GM18508 (cell line): ENCODE data around the gene FSTL4.
"Not testable (repeated sequence)": the region's sequence is repeated elsewhere in the genome, so short reads cannot be mapped to it uniquely, and the experiment has no call there.

Experiments used
- ATAC-seq: cut with Tn5 transposase; IDR thresholded peaks from one replicate; pipeline ENCODE4 v1.9.1; 2021; ENCODE audit warnings: moderate number of reproducible peaks; ENCODE audit not compliant: insufficient read depth, unreplicated experiment

The FSTL4 gene

GRCh38 chr5:133409210-133409674 is 203.1 kb downstream of the FSTL4 start:
- no peak for ATAC-seq

- ATAC-seq, result no peak
These were observed 204.0 kb downstream of the FSTL4 start for GRCh38 chr5:133408322-133408721.

GRCh38 chr5:133406977-133407632 is 205.2 kb downstream of the FSTL4 start:
- no peak for ATAC-seq

DNA sequence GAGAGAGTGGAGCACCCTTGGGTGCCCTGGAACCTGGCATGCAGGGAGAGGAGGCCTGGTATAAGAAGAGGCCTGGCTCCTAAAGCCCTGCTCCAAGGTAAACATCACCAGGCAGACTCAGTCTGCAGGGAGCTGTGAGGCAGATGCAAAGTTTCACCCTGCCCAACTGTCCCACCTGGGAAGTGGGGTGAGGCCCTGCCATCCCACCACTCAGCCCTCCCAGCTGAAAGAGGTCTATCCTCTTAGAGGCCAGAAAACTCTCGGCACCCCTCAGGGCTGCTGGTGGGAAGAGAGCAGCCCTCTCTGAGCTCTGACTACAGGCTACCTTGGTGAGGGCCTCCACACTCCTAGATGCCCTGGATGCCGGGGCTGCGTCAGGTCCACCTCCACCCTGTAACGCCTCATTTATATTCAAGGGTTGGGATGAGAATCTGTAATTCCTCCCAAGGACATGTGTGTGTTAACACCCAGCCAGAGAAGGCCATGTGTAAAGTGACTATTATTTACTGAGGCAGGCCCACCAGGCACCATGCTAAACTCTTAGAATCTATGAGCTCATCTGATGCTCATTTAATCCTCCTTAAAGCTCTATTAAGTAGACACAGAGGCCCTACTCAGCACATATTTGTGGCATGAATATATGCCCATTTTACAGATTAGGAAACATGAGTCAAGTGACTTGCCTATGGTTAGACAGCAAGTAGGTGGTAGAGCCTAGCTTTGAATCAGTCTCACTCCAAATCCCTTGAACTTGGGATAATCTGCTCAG is 205.9 kb downstream of the FSTL4 start:
- ATAC-seq, result no peak

- no peak for ATAC-seq
These were observed 206.9 kb downstream of the FSTL4 start for GRCh38 chr5:133405275-133406034.

DNA sequence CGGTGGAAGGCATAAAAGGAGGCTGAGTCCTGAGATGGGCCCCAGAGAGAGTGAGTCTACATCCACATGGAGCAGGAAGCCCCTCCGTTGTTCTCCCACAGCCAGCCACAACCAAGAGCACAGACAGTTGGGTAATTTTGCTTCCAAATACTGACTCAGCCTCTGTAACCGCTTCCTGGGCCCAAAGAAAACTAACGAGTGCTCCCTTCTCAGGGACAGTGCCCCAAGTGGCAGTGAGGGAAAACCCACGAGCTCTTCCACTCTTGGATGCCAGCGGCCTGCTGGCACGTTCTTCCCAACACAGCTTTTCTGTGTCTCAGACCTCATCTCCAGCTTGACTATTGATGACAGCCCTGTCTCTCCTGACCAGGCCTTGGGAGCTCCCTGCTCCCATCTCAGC is 207.6 kb downstream of the FSTL4 start:
- no peak for ATAC-seq

- no peak for ATAC-seq
These were observed 208.5 kb downstream of the FSTL4 start for GRCh38 chr5:133403741-133404364.

DNA sequence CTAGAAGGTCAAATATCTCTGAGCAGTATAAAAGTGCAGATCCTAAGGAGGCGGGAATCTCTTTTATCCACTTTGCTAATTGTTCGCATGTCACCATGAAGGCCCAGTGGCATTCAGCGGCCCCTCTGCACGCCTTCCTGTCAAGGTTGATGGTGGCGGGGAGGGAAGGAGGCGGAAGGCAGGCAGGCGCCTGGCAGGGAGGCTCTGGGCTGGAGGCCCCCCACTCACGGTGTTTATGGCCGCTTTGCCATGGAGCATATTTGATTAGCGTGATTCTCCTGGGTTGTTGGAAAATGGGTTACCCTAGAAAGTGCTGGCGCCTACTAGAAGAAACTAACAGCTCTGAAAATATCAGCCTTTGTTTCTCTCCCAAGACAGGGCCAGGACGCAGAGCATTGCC is 209.6 kb downstream of the FSTL4 start:
- no peak for ATAC-seq

DNA sequence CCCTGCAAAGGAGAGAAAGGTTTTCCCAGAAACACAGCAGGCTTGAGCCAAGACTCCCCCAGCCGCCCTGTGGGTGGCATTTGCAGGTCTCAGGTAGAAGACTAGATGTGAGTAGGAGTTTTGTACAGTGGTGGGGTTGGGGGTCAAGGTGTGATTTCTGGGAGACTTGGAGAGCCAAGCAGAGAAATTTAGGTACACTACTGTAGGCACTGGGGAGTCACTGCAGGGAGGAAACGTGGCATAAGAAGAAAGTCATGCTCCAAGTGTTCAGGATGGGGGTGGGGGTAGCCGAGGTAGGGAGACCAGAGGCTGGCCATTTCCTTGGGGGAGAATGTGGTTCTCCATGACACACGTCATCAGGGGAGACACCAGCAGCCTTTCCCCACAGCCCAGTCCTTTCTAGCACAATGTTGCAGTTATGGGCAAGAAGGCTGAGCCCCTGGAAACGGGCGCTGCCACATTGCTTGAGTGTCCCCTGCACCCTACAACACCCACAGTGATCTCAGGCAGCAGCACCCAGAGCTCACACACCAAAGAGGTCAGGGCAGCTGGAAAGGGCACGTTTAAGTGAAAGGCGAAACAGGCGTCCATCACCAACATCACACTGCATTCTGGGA is 210.5 kb downstream of the FSTL4 start:
- no peak for ATAC-seq

DNA sequence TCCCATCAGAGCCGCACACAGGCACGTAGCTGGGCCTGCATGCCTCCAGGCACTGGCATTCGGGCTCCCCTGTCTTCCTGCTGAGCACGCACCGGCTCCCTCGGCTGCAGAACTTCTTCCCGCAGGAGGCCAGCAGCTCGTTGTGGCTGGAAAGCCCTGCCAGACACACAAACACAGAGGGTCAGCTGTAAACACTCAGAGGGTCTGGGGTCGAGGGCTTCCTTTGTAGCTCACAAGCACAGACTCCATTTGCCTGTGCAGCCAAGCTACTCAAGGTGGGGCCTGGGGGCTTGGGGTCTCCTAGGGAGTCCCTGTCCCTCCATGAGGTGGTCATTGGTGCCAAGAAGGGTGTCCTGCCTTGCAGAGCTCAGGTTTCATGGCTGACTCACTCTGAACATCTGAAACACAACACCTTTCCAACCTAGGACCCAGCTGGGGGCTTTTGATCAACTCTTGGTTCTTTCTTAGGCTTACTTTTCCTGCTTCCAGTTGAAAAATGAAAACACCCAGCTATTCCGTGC is 211.4 kb downstream of the FSTL4 start:
- ATAC-seq, result no peak

DNA sequence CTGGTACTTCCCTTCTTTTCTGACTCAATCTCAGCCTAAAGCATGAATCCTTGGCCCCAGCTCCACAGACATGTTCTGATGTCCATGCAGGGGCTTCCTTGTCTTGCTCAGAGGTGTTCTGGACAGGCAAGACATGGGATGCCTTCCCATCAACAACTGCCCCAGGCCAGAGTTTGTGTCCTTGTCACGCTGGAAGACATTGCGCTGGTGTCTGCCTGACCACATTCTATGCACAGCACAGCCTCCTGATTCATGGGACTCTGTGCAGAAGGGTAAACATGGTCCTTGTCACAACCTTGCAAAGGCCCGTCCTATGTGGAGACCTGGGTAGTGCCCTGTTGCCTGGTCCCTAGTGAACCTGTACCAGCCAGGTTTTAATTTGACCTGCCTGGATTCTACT is 212.2 kb downstream of the FSTL4 start:
- no peak for ATAC-seq

DNA sequence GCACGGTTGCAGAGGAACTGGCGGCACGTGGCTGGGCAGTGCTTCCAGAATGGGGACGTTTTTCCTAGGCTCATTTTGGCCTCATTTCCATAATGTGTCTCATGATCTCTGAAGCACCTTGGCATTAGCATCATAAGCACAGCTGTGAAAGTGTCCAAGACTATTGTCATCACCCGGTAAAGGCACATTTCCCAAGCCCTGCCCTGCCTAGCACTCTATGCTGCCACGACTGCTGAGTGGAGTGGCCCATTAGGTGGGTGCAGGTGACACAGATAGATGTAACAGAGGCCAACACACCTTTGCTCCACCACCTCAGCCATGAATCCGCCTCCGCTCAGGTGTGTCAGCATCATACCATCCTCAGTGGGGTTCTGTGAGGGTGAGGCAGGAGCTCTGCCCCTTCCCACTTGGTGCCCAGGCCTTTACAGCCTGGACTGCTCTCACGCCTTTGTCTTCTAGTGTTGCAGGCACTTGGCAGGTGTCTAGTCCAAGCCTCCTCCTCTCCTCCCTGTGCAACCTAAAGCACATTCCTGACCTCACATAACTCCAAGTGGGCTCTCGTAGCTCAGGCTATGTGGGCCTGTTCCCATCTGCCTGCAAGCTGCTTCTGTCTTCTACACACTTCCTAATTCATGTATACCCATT is 213.0 kb downstream of the FSTL4 start:
- no peak for ATAC-seq

GRCh38 chr5:133398646-133399101 is 213.7 kb downstream of the FSTL4 start:
- no peak for ATAC-seq

DNA sequence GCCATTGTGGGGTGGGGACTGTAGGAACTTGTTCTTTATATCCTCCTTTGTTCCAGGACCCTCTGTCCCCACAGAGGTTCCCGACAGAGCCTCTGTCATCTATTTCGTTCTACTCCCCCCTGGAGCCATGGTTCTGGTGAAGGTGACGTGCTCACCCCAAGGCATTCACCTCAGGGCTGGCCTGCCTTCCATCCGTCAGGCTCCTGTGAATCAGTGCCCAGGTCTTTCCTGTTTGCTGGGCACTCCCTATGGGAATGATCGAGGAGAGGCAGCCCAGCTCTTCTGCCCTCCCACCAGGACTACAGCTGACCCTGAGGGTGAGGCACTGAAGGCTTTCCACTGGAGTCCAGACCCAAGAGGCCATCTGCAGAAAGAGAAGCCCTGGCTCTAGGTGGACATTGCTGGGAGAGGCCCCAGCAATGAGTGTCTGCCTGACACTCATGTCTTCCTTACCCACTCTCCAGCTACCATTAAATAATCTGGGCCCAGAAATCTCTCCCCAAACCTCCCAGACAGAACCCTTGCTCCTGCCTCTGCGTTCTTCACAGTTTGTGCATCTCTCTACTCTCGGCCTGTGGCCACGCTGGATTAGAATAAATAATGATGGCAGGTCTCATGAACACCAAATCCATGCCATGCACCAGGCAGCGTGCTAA is 214.2 kb downstream of the FSTL4 start:
- ATAC-seq, result no peak

DNA sequence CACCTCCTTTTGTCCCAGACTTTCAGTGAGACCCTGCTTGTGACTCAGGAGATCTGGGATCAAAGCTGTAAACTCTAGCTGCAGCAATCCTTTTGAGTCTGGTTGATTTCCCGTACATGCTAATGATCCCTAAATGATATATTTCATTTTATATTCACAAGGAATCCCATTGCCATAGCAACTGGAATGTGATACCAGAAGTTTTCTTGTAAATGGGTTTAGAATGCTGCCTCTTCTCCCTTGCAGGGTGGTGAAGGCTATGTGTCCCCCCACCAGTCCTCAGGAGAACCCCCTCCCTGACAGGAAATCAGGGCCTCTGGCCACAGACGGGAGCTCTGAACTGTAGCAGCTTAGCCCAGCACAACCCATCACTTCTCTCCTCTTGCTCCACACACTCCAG is 215.0 kb downstream of the FSTL4 start:
- no peak for ATAC-seq

GRCh38 chr5:133396814-133397213 is 215.5 kb downstream of the FSTL4 start:
- no peak for ATAC-seq

DNA sequence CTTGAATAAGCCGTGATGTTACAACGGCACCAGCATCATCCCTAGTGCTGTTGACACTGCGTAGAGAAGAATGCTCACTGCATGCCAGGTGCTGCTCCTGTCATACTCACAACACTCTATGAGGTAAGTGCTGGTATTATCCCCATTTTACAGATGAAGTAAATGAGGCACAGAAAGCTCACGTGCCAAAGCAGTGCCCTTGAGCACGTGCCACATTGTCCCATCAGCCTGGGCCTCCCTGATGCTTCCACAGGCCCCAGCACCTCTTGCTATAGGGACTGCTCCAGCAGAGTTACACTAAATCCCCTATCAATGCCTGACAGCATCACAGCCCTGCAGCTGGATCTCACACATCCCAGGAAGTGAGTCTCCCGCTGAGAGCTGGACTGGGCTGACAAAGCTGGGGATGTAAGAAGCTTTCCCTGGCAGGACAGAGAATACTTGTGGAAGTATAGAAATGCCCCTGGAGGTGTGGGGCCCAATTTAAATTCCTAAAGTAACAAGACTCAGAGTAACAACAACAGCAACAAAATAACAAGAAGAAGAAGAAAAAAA is 216.1 kb downstream of the FSTL4 start:
- no peak for ATAC-seq

- not testable (repeated sequence) for ATAC-seq
These were observed 217.1 kb downstream of the FSTL4 start for GRCh38 chr5:133395207-133395606.

GRCh38 chr5:133394477-133394817 is 217.9 kb downstream of the FSTL4 start:
- ATAC-seq, result not testable (repeated sequence)
